ENCODE results near the gene ANKRD34A.

DNA sequence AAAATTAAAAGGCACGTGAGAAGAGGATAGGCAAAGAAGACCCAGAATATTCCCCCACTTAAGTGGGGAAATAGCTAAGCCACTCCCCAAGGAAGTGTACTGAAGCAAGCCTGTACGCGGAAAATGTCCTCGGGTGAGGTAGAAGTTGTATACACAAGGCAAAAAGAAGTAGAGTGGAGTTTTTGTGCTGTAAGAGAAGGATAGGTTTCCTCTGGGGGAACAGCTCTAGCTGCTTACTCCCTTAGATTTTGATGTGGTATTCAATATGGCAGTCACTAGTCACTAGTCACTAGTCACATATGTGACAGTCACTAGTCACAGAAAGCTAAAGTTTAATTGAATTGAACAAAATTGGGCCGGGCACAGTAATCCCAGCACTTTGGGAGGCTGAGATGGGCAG is 24.4 kb upstream of the ANKRD34A start:
- TF ChIP-seq, protein P1, sequence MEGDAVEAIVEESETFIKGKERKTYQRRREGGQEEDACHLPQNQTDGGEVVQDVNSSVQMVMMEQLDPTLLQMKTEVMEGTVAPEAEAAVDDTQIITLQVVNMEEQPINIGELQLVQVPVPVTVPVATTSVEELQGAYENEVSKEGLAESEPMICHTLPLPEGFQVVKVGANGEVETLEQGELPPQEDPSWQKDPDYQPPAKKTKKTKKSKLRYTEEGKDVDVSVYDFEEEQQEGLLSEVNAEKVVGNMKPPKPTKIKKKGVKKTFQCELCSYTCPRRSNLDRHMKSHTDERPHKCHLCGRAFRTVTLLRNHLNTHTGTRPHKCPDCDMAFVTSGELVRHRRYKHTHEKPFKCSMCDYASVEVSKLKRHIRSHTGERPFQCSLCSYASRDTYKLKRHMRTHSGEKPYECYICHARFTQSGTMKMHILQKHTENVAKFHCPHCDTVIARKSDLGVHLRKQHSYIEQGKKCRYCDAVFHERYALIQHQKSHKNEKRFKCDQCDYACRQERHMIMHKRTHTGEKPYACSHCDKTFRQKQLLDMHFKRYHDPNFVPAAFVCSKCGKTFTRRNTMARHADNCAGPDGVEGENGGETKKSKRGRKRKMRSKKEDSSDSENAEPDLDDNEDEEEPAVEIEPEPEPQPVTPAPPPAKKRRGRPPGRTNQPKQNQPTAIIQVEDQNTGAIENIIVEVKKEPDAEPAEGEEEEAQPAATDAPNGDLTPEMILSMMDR (IDR thresholded peaks at IDR 0.05) = no peak
- TF ChIP-seq POLR2A (IDR thresholded peaks at IDR 0.05) = no peak

Measured in right lobe of liver (tissue), 4 donors.